SK-N-SH (cell line): ENCODE results near the gene FBXO21. TPM values are rescaled to one million over a fixed set of nuclear protein-coding genes. Genes with fewer than 3 reads are reported as not detected.

Experiments
- CTCF ChIA-PET: fragments of 300-600, 350-600 bp; formaldehyde crosslinking; extraction: SDS; loops from one replicate; lab custom pipeline; 2021; lab: Yijun Ruan, JAX
- POLR2A ChIA-PET: fragments of 350-600 bp; sonication (Branson Sonifier 250); formaldehyde crosslinking; extraction: SDS; loops from one replicate; lab custom pipeline; 2020; ENCODE audit warnings: antibody characterized with exemption, inconsistent platforms; lab: Yijun Ruan, JAX
- DNase-seq: peaks from one replicate; pipeline ENCODE4 v3.0.0; 2012
- H2AFZ ChIP-seq: fragments of 200-600 bp; sonication (generic); 2 replicates; pipeline ENCODE4 v1.8.1; 2016; ENCODE audit warnings: antibody characterized with exemption, mild to moderate bottlenecking, low read depth
- H3F3A ChIP-seq: fragments of 200-600 bp; sonication (generic); replicated peaks from 2 replicates; pipeline ENCODE3; 2016; ENCODE audit warnings: antibody characterized with exemption, mild to moderate bottlenecking; ENCODE audit not compliant: insufficient read depth
- H3K27ac ChIP-seq, 2 experiments: fragments of 200-500 bp in 1 of 2; fragments of 200-600 bp in 1 of 2; sonication (Bioruptor generic) in 1 of 2; sonication (generic), shearing (Covaris generic) in 1 of 2; 2 replicates each; pipeline versions ENCODE4 v1.5.1 to v1.6.1; 2014 to 2016; ENCODE audit warnings: low read depth in 2 of 2, inconsistent platforms in 1 of 2, low read length in 1 of 2, mild to moderate bottlenecking in 1 of 2, mixed read lengths in 1 of 2
- H3K27me3 ChIP-seq: fragments of 200-600 bp; sonication (generic), shearing (Covaris generic); 2 replicates; pipeline ENCODE4 v1.6.1; 2016; ENCODE audit warnings: mixed run types; ENCODE audit not compliant: insufficient read depth
- H3K36me3 ChIP-seq, 2 experiments: fragments of 200-500 bp in 1 of 2; fragments of 200-600 bp in 1 of 2; sonication (Bioruptor generic) in 1 of 2; sonication (generic) in 1 of 2; replicated peaks in 1 of 2; 2 replicates each; pipeline versions ENCODE3 to v1.5.1; 2014 to 2016; ENCODE audit warnings: low read length in 1 of 2, mild to moderate bottlenecking in 1 of 2; ENCODE audit not compliant: insufficient read depth in 2 of 2, control insufficient read depth in 1 of 2
- H3K4me1 ChIP-seq, 2 experiments: fragments of 200-500 bp in 1 of 2; fragments of 200-600 bp in 1 of 2; sonication (Bioruptor generic) in 1 of 2; sonication (generic), shearing (Covaris generic) in 1 of 2; 2 replicates each; pipeline versions ENCODE4 v1.5.1 to v1.6.1; 2014 to 2016; ENCODE audit warnings: low read depth in 1 of 2, low read length in 1 of 2, mixed run types in 1 of 2; ENCODE audit not compliant: insufficient read depth in 2 of 2, control insufficient read depth in 1 of 2
- H3K4me2 ChIP-seq: fragments of 200-600 bp; sonication (generic), shearing (Covaris generic); 2 replicates; pipeline ENCODE4 v1.6.1; 2017; ENCODE audit warnings: mixed run types
- H3K4me3 ChIP-seq, 2 experiments: fragments of 200-500 bp in 1 of 2; fragments of 200-600 bp in 1 of 2; sonication (Bioruptor generic) in 1 of 2; sonication (generic), shearing (Covaris generic) in 1 of 2; 2 replicates each; pipeline versions ENCODE4 v1.5.1 to v1.8.1; 2014 to 2016; ENCODE audit warnings: low read depth in 2 of 2, inconsistent platforms in 1 of 2, low read length in 1 of 2, mild to moderate bottlenecking in 1 of 2, mixed read lengths in 1 of 2, moderate library complexity in 1 of 2
- H3K79me2 ChIP-seq: fragments of 200-600 bp; sonication (generic); 2 replicates; pipeline ENCODE4 v1.8.1; 2017; ENCODE audit warnings: mild to moderate bottlenecking; ENCODE audit not compliant: insufficient read depth
- H3K9ac ChIP-seq: fragments of 200-600 bp; sonication (generic); 2 replicates; pipeline ENCODE4 v1.6.1; 2017; ENCODE audit warnings: mixed run types
- H3K9me2 ChIP-seq: fragments of 200-600 bp; sonication (generic); 2 replicates; pipeline ENCODE4 v1.6.1; 2017; ENCODE audit warnings: mixed run types
- H3K9me3 ChIP-seq: fragments of 200-600 bp; sonication (generic); 2 replicates; pipeline ENCODE4 v1.6.1; 2017; ENCODE audit warnings: mixed run types, mild to moderate bottlenecking, moderate library complexity
- H4K20me1 ChIP-seq: fragments of 200-600 bp; sonication (generic); 2 replicates; pipeline ENCODE4 v1.6.1; 2017; ENCODE audit warnings: mild to moderate bottlenecking, mixed run types; ENCODE audit not compliant: insufficient read depth
- CHD2 ChIP-seq: fragments of 150-350 bp; IDR thresholded peaks from 2 replicates; pipeline ENCODE4 v1.6.1; 2018; ENCODE audit warnings: low read length; ENCODE audit not compliant: partially characterized antibody
- FOSL2 ChIP-seq: IDR thresholded peaks from 2 replicates; pipeline ENCODE4 v1.4.0; 2012; ENCODE audit warnings: low read depth, mild to moderate bottlenecking, moderate library complexity, borderline replicate concordance
- FOXM1 ChIP-seq: IDR thresholded peaks from 2 replicates; pipeline ENCODE4 v1.4.0; 2012; ENCODE audit warnings: low read depth, mild to moderate bottlenecking
- GATA2 ChIP-seq: sonication (generic); formaldehyde crosslinking; IDR thresholded peaks from 2 replicates; pipeline ENCODE4 v1.5.0; 2020; ENCODE audit warnings: mild to moderate bottlenecking, missing genetic modification reagents
- JUND ChIP-seq: IDR thresholded peaks from 2 replicates; pipeline ENCODE4 v1.4.0; 2012
- MXI1 ChIP-seq: IDR thresholded peaks from 2 replicates; pipeline ENCODE4 v1.6.1; 2012; ENCODE audit warnings: mild to moderate bottlenecking, low read depth, low read length, improper control_type of control experiment
- NRF1 ChIP-seq: IDR thresholded peaks from 2 replicates; pipeline ENCODE4 v1.6.1; 2012; ENCODE audit warnings: low read depth, mild to moderate bottlenecking, low read length
- SIN3A ChIP-seq: IDR thresholded peaks from 2 replicates; pipeline ENCODE4 v1.6.1; 2012; ENCODE audit warnings: low read depth, mild to moderate bottlenecking, low read length, moderate library complexity, borderline replicate concordance
- SMC3 ChIP-seq: IDR thresholded peaks from 2 replicates; pipeline ENCODE4 v1.6.1; 2012; ENCODE audit warnings: low read depth, low read length, improper control_type of control experiment
- WGBS: methylation state at CpG from one replicate; pipeline ENCODE4 v1.1.6; 2017; ENCODE audit warnings: low lambda C conversion rate; 5-methylcytosine and 5-hydroxymethylcytosine counted together
- polyA plus RNA-seq, 3 experiments: library from polyadenylated mRNA; depleted of rRNA; stranded (reverse); fragments of >200 nt; gene quantifications; 2 replicates each; pipeline ENCODE4 v1.2.3, GENCODE V29; 2012
- TF ChIP-seq, protein P1 (sequence below): fragments of 200-600 bp; sonication (generic); IDR thresholded peaks from 2 replicates; pipeline ENCODE4 v1.6.1; 2017; ENCODE audit warnings: antibody characterized with exemption, mild to moderate bottlenecking, moderate library complexity
- TF ChIP-seq, protein P2 (sequence below): IDR thresholded peaks from 2 replicates; pipeline ENCODE4 v1.4.0; 2012; ENCODE audit warnings: low read depth, borderline replicate concordance
- TF ChIP-seq, protein P3 (sequence below): IDR thresholded peaks from 2 replicates; pipeline ENCODE4 v1.4.0; 2012; ENCODE audit warnings: low read depth, borderline replicate concordance
- TF ChIP-seq, protein P4 (sequence below): IDR thresholded peaks from 2 replicates; pipeline ENCODE4 v1.4.0; 2012; ENCODE audit warnings: low read depth

The FBXO21 gene
- polyA plus RNA-seq, 1 of the 3 experiments (the other 2 are of a cell fraction), result 44.2 TPM

DNA sequence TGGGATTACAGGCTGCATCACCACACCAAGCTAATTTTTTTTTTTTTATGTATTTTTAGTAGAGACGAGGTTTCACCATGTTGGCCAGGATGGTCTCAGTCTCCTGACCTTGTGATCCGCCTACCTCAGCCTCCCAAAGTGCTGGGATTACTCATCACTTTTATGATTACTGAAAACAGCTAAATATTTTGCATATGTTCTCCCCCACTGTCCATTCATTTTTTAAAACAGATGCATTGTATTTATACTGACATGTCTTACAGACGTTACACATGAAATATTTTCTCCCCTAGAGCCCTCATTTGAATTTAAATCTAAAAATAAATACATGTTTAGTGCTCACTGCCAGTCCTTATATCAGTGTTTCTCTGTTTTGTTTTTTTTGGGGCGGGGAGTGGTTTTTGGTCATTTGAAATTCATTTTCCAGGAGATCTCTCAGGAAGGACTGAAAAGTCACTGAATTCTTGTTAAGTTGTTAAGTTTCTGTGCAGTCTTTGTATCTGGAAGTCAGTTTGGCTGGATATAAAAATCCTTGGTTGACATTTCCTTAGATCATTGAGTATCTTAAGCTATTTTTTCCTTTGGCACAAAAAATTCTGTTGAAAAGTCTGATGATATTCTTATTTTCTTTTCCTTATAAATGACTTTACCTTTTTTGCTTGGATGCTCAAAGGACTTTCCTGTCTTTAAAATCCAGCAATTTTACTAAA lies 9.4 kb downstream of the FBXO21 start:
- no peak for DNase-seq
- peaks cover 62 to 64% of the 10 kb centered on the region in 2 experiments for H3K36me3 ChIP-seq
- ChIA-PET CTCF (no interaction called here), POLR2A (interaction anchor here (1.0 kb wide), 1 partner anchor 8 kb away, joined by 4 read pairs; no protein-coding TSS in a partner anchor)
- H3K27ac ChIP-seq, result no peak overlapping the region
- H3K9ac ChIP-seq, result no peak overlapping the region
- H3K4me1 ChIP-seq, result no peaks in the 10 kb centered on the region
- H3K4me3 ChIP-seq, result no peak overlapping the region
- H3K27me3 ChIP-seq, result no peaks in the 10 kb centered on the region
- no peak for TF ChIP-seq FOXM1
- H4K20me1 ChIP-seq, result no peaks in the 10 kb centered on the region
- WGBS, result 88% methylated on average over 4 of the region's 4 CpGs
- no peak overlapping the region for H3K4me2 ChIP-seq
- peaks cover 4% of the 10 kb centered on the region; the same call in 1 of the 2 replicates for H3K79me2 ChIP-seq
- H3K9me2 ChIP-seq, result no peaks in the 10 kb centered on the region
- H3F3A ChIP-seq, result no peaks in the 10 kb centered on the region
- no peak overlapping the region for H2AFZ ChIP-seq
- H3K9me3 ChIP-seq, result 0 out of 2 replicates have a peak, but pooled peaks cover 7% of the 10 kb centered on the region

DNA sequence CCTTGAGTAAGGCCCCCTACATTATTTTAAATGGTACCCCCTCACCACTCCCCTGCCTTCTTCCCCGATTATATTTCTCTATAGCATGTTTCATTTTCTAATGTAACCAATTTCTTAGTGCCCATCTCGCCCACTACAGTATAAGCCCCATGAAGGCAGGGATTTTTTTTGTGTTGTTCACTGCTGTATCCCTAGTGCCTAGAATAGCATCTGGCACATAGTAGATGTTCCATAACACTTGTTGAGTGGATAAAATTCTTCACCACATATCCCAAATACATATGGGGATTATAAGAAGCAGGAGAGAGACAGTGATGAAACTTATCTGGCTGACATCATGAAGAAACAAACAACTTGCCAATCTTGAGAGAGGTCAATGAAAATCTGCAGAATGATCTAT lies 11.5 kb downstream of the FBXO21 start:
- DNase-seq, result no peak
- Histone ChIP-seq H3K79me2 (no peaks in the 10 kb centered on the region), H3K4me2 (no peak overlapping the region), H3K27ac (no peak overlapping the region), H3K4me3 (no peak overlapping the region), H2AFZ (no peak overlapping the region), H4K20me1 (no peaks in the 10 kb centered on the region), H3F3A (no peaks in the 10 kb centered on the region), H3K36me3 (peaks cover 64 to 65% of the 10 kb centered on the region in 2 experiments), H3K27me3 (no peaks in the 10 kb centered on the region), H3K9ac (no peak overlapping the region), H3K9me2 (no peaks in the 10 kb centered on the region), H3K9me3 (0 out of 2 replicates have a peak, but pooled peaks cover 7% of the 10 kb centered on the region), H3K4me1 (no peaks in the 10 kb centered on the region)
- POLR2A ChIA-PET, result no interaction called here
- WGBS, result 98% methylated on average over 2 of the region's 2 CpGs
- TF ChIP-seq, protein P1, sequence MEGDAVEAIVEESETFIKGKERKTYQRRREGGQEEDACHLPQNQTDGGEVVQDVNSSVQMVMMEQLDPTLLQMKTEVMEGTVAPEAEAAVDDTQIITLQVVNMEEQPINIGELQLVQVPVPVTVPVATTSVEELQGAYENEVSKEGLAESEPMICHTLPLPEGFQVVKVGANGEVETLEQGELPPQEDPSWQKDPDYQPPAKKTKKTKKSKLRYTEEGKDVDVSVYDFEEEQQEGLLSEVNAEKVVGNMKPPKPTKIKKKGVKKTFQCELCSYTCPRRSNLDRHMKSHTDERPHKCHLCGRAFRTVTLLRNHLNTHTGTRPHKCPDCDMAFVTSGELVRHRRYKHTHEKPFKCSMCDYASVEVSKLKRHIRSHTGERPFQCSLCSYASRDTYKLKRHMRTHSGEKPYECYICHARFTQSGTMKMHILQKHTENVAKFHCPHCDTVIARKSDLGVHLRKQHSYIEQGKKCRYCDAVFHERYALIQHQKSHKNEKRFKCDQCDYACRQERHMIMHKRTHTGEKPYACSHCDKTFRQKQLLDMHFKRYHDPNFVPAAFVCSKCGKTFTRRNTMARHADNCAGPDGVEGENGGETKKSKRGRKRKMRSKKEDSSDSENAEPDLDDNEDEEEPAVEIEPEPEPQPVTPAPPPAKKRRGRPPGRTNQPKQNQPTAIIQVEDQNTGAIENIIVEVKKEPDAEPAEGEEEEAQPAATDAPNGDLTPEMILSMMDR, result no peak
- TF ChIP-seq CHD2, result no peak
- TF ChIP-seq NRF1, result no peak
- TF ChIP-seq GATA2, result no peak
- TF ChIP-seq JUND, result no peak
- TF ChIP-seq MXI1, result no peak
- TF ChIP-seq SMC3, result no peak
- CTCF ChIA-PET, result interaction anchor here (1.5 kb wide), 1 partner anchor 12 kb away, joined by 3 read pairs; no protein-coding TSS in a partner anchor

DNA sequence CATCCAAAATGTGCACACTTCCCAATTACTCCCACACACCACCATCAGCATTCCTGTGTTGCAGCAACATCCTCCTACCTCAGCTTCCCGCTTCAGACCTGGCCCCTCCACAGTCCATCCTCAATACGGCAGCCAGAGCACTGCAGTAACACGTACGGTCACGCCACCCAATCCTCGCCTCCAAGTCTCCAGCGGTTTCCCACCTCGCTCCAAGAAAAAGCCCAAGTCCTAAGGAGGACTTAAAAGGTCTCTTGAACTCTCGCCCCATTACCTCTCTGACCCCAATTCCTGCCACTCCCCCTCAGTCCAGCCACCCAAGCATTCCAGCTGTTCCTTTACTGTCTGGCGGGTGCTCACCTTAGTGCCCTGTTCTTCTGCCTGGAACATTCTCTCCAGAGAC lies 12.0 kb downstream of the FBXO21 start:
- H3K9ac ChIP-seq, result no peak overlapping the region
- no peak for TF ChIP-seq SIN3A
- TF ChIP-seq, protein P2, sequence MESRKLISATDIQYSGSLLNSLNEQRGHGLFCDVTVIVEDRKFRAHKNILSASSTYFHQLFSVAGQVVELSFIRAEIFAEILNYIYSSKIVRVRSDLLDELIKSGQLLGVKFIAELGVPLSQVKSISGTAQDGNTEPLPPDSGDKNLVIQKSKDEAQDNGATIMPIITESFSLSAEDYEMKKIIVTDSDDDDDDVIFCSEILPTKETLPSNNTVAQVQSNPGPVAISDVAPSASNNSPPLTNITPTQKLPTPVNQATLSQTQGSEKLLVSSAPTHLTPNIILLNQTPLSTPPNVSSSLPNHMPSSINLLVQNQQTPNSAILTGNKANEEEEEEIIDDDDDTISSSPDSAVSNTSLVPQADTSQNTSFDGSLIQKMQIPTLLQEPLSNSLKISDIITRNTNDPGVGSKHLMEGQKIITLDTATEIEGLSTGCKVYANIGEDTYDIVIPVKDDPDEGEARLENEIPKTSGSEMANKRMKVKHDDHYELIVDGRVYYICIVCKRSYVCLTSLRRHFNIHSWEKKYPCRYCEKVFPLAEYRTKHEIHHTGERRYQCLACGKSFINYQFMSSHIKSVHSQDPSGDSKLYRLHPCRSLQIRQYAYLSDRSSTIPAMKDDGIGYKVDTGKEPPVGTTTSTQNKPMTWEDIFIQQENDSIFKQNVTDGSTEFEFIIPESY, result no peak
- TF ChIP-seq MXI1, result no peak
- no peak for TF ChIP-seq FOSL2
- TF ChIP-seq, protein P3, sequence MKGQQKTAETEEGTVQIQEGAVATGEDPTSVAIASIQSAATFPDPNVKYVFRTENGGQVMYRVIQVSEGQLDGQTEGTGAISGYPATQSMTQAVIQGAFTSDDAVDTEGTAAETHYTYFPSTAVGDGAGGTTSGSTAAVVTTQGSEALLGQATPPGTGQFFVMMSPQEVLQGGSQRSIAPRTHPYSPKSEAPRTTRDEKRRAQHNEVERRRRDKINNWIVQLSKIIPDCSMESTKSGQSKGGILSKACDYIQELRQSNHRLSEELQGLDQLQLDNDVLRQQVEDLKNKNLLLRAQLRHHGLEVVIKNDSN, result no peak
- TF ChIP-seq, protein P4, sequence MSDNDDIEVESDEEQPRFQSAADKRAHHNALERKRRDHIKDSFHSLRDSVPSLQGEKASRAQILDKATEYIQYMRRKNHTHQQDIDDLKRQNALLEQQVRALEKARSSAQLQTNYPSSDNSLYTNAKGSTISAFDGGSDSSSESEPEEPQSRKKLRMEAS, result no peak
- no peak overlapping the region for H2AFZ ChIP-seq
- H3K4me1 ChIP-seq, result no peaks in the 10 kb centered on the region
- peaks cover 65% of the 10 kb centered on the region in 2 experiments for H3K36me3 ChIP-seq
- H3F3A ChIP-seq, result no peaks in the 10 kb centered on the region
- no peaks in the 10 kb centered on the region for H3K79me2 ChIP-seq
- H3K27me3 ChIP-seq, result no peaks in the 10 kb centered on the region
- POLR2A ChIA-PET, result no interaction called here
- 0 out of 2 replicates have a peak, but pooled peaks cover 7% of the 10 kb centered on the region for H3K9me3 ChIP-seq
- H3K27ac ChIP-seq, result no peak overlapping the region
- CTCF ChIA-PET, result interaction anchor here (1.5 kb wide), 1 partner anchor 13 kb away, joined by 3 read pairs; no protein-coding TSS in a partner anchor
- 89% methylated on average over 10 of the region's 10 CpGs for WGBS
- H3K4me3 ChIP-seq, result no peak overlapping the region
- DNase-seq, result no peak
- H3K4me2 ChIP-seq, result no peak overlapping the region
- no peaks in the 10 kb centered on the region for H3K9me2 ChIP-seq
- no peaks in the 10 kb centered on the region for H4K20me1 ChIP-seq
